BLaER1 (cell line): ENCODE data around the gene MUC6.
"Not testable (repeated sequence)": the region's sequence is repeated elsewhere in the genome, so short reads cannot be mapped to it uniquely, and the experiment has no call there.

Source experiments
- H3K27ac ChIP-seq: shearing (Covaris generic); formaldehyde crosslinking; 2 replicates; pipeline ENCODE4 v1.8.1; 2022
- H3K27me3 ChIP-seq: shearing (Covaris generic); formaldehyde crosslinking; 2 replicates; pipeline ENCODE4 v1.8.1; 2022
- H3K36me3 ChIP-seq: shearing (Covaris generic); formaldehyde crosslinking; 2 replicates; pipeline ENCODE4 v1.8.1; 2022
- H3K4me1 ChIP-seq: shearing (Covaris generic); formaldehyde crosslinking; 2 replicates; pipeline ENCODE4 v1.8.1; 2022
- H3K4me2 ChIP-seq: shearing (Covaris generic); formaldehyde crosslinking; 2 replicates; pipeline ENCODE4 v1.8.1; 2022
- H3K4me3 ChIP-seq: shearing (Covaris generic); formaldehyde crosslinking; 2 replicates; pipeline ENCODE4 v1.8.1; 2022
- H3K9ac ChIP-seq: shearing (Covaris generic); formaldehyde crosslinking; 2 replicates; pipeline ENCODE4 v1.8.1; 2022
- H3K9me3 ChIP-seq: shearing (Covaris generic); formaldehyde crosslinking; 2 replicates; pipeline ENCODE4 v1.8.1; 2022
- H4K20me1 ChIP-seq: shearing (Covaris generic); formaldehyde crosslinking; 2 replicates; pipeline ENCODE4 v1.8.1; 2022
- Cebpa-rat ChIP-seq: shearing (Covaris generic); IDR thresholded peaks from 2 replicates; pipeline ENCODE4 v1.8.1; 2022

MUC6 gene

DNA sequence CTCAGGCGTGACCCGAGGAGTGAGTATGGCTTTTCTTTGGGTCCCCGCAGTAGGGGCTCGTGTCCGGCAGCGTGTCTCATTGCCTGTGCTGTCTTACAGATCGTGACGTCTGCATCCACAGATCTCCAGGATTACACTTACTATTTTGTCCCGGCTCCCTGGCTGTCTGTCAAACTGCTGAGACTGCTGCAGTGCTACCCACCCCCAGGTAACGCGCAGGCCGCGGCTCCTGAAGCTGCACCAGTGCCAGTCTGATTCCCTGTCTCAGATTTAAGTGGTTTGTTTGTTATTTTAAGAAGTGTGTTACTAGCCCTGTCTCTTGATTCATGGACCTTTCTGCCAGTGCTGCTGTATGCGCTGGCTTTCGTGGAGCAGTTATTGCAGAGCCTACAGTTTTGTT, 52.0 kb downstream of the MUC6 start:
- TF ChIP-seq Cebpa-rat = no peak
- no peak overlapping the region for H3K4me3 ChIP-seq
- H3K27me3 ChIP-seq = no peaks in the 10 kb centered on the region
- peaks cover 21% of the 10 kb centered on the region for H3K4me1 ChIP-seq
- no peak overlapping the region for H3K27ac ChIP-seq
- no peak overlapping the region for H3K9ac ChIP-seq
- no peaks in the 10 kb centered on the region for H3K9me3 ChIP-seq
- no peak overlapping the region for H3K4me2 ChIP-seq
- peaks cover 91% of the 10 kb centered on the region for H3K36me3 ChIP-seq
- H4K20me1 ChIP-seq = no peaks in the 10 kb centered on the region

DNA sequence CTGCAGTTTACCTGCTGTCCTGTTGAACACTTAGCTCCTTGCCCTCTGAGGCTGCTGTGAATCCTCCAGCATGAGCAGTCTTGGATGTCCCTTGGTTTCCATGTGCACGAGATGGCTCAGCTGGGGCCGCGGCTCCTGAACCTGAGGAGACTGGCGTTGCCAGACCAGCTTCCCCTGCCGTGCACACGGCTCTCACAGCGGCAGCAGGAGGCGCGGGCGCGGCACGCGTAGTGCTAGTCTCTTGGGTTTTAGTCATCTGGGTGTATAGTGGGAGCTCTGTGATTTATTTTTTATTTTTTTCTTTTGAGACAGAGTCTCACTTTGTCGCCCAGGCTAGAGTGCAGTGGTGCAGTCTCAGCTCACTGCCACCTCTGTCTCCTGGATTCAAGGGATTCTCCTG, 54.8 kb downstream of the MUC6 start:
- Histone ChIP-seq H3K9me3 (no peaks in the 10 kb centered on the region), H3K4me3 (no peak overlapping the region), H3K9ac (no peak overlapping the region), H3K27me3 (no peaks in the 10 kb centered on the region), H3K4me1 (peaks cover 49% of the 10 kb centered on the region), H4K20me1 (peaks cover 23% of the 10 kb centered on the region), H3K36me3 (peaks cover 81% of the 10 kb centered on the region), H3K27ac (peak overlapping the region; percentile 29; the same call in 1 of the 2 replicates), H3K4me2 (no peak overlapping the region; the same call in 1 of the 2 replicates)
- TF ChIP-seq Cebpa-rat = no peak

DNA sequence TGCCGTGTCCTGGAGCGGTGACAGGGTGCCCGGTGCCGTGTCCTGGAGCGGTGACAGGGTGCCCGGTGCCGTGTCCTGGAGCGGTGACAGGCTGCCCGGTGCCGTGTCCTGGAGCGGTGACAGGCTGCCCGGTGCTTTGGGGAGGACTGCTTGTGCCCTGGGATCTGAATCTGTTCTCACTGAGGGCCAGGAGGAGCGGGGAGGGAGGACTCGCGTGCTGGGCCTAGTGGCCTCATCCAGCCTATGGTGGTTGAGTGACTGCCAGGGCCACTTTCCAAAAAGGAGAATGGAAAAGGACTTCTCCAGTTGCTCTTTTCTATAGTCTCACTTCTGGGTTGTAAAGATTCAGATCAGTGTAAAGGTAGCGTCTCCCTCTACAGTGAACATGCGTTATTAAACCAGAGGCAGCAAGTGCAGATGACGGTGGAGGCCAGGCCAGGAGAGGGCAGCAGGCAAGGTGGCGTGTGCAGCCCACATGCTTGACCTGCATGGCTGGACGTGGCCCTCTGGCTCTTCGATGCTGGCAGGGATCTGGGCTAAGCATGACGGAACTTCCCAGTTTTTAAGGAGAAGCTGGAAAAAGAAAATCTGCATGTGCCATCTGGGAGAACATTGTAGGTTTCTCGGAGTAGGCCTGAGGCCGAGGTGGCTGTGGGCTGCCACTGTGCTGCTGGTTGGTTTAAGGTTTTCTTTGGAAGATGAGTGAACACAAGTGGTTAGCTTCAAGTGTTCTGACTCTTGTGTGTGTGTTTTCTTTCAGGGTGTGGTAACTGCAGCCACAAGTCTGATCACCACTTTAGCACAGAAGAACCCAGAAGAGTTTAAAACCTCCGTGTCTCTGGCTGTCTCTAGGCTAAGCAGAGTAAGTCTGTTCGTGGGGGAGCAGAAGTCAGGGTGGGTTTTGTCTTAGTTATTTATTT, 55.8 kb downstream of the MUC6 start:
- Histone ChIP-seq H3K4me1 (peaks cover 60% of the 10 kb centered on the region), H3K9ac (no peak overlapping the region), H3K4me3 (no peak overlapping the region), H3K27ac (peak overlapping the region; percentile 29; the same call in 1 of the 2 replicates), H3K9me3 (no peaks in the 10 kb centered on the region), H4K20me1 (peaks cover 32% of the 10 kb centered on the region), H3K27me3 (no peaks in the 10 kb centered on the region), H3K36me3 (peaks cover 72% of the 10 kb centered on the region), H3K4me2 (peak overlapping the region; percentile 7; the same call in 1 of the 2 replicates)
- TF ChIP-seq Cebpa-rat = no peak

DNA sequence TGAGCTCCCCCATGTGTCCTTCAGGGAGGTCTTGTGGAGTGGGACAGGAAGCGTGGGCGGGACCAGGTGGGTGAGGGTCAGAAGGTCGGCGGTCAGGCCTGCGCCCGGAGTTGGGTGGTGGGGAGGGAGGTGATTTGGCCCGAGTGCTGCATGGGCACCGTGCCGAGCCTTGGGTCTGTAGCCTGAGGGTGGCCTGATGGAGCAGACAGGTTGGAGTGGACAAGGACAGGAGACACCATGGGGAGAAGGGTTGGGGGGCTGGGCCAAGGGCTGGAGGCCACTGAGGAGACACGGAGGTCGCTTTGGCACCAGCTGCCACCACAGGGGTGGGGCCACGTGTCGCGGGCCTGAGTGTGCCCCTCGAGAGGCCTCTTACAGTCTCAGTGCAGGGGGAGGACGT, 57.7 kb downstream of the MUC6 start:
- peaks cover 72% of the 10 kb centered on the region for H3K36me3 ChIP-seq
- no peak overlapping the region for H3K4me3 ChIP-seq
- no peak for TF ChIP-seq Cebpa-rat
- H3K9ac ChIP-seq = peak overlapping the region; percentile 64
- no peaks in the 10 kb centered on the region for H3K27me3 ChIP-seq
- peaks cover 72% of the 10 kb centered on the region for H3K4me1 ChIP-seq
- H3K4me2 ChIP-seq = peak overlapping the region; percentile 82
- H3K9me3 ChIP-seq = no peaks in the 10 kb centered on the region
- H4K20me1 ChIP-seq = peaks cover 43% of the 10 kb centered on the region
- H3K27ac ChIP-seq = peak overlapping the region; percentile 84

DNA sequence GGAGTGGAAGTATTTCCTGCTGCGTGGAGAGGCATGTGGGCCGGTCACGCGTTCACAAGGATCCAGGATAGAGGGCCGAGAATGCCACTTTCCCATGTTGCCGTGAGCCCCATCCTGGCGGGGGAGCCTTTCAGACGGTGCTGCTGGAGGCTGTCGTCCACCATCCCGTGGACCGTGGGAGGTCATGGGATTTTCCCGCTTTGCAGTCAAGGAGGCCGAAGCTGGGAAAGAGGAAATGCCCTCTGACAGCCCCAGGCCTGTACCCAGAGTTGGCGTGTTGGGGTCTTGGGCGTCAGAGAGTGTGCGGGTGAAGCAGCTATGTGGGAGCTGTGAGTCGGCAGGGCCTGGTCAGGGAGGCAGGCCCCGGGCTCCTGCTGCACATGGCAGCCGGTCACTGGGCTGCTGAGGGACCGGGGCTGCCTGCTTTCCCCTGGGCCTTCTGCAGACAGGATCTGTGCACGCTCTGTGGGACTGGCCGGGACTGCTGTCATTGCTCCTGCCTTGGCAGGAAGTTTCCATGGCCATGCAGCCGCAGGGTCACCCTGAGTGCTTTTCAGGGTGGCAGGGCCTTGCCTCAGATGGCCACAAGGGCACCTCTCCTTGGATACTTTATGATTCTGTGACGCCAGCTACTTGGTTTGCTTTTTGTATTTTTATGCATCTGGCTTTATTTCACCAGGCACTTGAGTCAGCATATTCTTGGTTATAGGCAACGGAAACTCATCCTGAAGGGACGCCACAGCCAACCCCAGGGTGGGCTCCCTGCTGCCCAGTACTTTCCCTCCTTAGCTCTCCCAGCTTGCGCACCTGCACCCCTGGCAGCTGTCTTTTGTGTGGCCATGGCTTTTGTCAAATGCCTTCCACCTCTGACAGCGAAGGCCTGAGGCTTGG, 58.4 kb downstream of the MUC6 start:
- H3K4me2 ChIP-seq = peak overlapping the region; percentile 82
- H3K36me3 ChIP-seq = peaks cover 69% of the 10 kb centered on the region
- H3K27me3 ChIP-seq = no peaks in the 10 kb centered on the region
- H4K20me1 ChIP-seq = peaks cover 50% of the 10 kb centered on the region
- no peak for TF ChIP-seq Cebpa-rat
- H3K27ac ChIP-seq = peak overlapping the region; percentile 84
- peaks cover 79% of the 10 kb centered on the region for H3K4me1 ChIP-seq
- no peak overlapping the region for H3K4me3 ChIP-seq
- H3K9me3 ChIP-seq = no peaks in the 10 kb centered on the region
- H3K9ac ChIP-seq = peak overlapping the region; percentile 64

DNA sequence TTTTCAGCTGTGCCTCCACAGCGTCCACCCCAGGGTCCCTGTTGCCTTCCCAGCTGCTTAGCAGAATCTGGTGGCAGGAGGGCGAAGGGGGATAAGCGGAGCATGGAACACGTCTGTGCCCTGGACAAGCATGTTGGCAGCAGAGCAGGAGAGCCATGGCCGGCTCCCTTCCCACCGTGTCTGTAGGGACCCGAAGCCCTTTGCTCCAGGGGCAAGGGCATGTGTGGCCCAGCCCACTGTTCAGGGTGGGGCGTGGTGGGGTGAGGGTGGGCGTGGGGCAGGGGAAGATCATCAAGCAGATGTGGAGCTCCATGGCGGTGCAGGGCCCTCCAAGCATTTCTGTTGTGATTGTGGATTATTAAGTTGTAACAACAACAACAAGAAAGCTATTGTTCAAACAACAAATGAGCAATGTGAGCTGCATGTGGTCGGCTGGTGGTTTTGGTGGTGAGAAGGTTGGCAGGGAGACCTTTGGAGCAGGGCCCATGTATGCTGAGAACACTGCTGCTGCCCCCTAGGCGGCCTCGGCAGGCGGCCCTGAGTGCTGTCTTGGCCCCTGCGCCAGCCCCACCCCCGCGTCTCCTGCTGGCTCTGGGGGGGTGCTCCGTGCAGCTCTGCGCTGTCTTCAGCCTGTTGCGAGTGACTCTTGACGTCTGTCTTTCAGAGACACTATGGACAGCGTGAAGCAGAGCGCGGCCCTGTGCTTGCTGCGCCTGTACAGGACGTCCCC, 59.9 kb downstream of the MUC6 start:
- Histone ChIP-seq H3K9me3 (no peaks in the 10 kb centered on the region), H3K4me3 (no peak overlapping the region), H3K36me3 (peaks cover 69% of the 10 kb centered on the region), H3K9ac (no peak overlapping the region), H3K4me1 (peaks cover 90% of the 10 kb centered on the region), H3K27ac (0 out of 2 replicates have a peak overlapping the region, but pooled peaks have one; percentile 9), H3K27me3 (no peaks in the 10 kb centered on the region), H3K4me2 (peak overlapping the region; percentile 82), H4K20me1 (peaks cover 65% of the 10 kb centered on the region)
- no peak for TF ChIP-seq Cebpa-rat

DNA sequence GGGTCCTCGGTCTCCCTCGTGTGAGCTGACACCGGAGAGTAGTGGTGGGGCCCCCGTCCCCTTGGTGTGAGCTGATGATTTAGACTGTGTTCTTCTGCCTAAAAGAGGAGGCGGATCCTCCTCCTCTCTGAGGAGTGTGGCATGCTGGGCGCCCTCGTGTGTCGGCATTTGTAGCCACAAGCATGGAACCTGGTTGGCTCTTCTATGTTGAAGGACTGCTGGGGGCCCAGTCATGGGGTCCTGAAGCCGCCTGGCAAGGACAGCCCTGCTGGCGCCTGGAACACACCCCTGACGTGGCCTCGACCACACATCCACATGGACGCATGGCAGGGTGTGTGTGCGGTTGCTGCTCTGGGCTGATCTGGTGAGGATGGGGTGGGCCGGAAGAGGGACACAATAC, 60.7 kb downstream of the MUC6 start:
- Histone ChIP-seq H3K4me3 (no peak overlapping the region), H3K36me3 (peaks cover 61% of the 10 kb centered on the region), H3K9me3 (no peaks in the 10 kb centered on the region), H4K20me1 (peaks cover 73% of the 10 kb centered on the region), H3K27me3 (no peaks in the 10 kb centered on the region), H3K4me1 (peaks cover 90% of the 10 kb centered on the region), H3K4me2 (peak overlapping the region; percentile 82), H3K27ac (0 out of 2 replicates have a peak overlapping the region, but pooled peaks have one; percentile 9), H3K9ac (no peak overlapping the region)
- TF ChIP-seq Cebpa-rat = no peak

DNA sequence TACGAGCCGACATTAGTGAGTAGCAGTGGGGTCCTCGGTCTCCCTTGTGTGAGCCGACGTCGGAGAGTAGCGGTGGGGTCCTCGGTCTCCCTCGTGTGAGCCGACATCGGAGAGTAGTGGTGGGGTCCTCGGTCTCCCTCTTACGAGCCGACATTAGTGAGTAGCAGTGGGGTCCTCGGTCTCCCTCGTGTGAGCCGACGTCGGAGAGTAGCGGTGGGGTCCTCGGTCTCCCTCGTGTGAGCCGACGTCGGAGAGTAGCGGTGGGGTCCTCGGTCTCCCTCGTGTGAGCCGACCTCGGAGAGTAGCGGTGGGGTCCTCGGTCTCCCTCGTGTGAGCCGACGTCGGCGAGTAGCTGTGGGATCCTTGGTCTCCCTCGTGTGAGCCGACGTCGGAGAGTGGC, 61.1 kb downstream of the MUC6 start:
- not testable (repeated sequence) for H3K4me3 ChIP-seq, H3K27ac ChIP-seq, H3K9ac ChIP-seq, H3K9me3 ChIP-seq, H3K27me3 ChIP-seq
- peaks cover 57% of the 10 kb centered on the region for H3K36me3 ChIP-seq
- H4K20me1 ChIP-seq = peaks cover 77% of the 10 kb centered on the region
- H3K4me2 ChIP-seq = peak overlapping the region; percentile 82; the same call in 1 of the 2 replicates
- peaks cover 90% of the 10 kb centered on the region for H3K4me1 ChIP-seq

DNA sequence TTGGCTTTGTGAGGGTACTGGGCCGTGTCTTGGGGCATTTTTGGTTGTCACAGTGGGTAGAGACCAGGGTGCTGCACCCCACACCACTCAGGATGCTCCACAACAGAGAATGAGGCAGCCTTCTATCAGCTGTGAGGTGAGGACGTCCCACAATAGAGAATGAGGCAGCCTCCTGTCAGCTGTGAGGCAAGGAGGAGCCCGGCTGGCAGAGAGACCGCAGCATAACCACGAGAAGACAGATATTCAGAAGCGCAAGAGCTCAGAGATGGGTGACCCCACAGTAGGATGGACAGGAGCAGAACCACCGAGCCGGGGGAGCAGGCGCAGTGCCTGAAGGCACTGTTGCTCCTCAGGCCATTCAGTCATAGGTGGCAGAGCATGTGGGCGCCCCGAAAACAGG, 63.3 kb downstream of the MUC6 start:
- no peak for TF ChIP-seq Cebpa-rat
- Histone ChIP-seq H3K36me3 (peaks cover 52% of the 10 kb centered on the region), H3K9ac (peak overlapping the region; percentile 44; the same call in 1 of the 2 replicates)

More for the DNA sequence above, 63.3 kb downstream of the MUC6 start:
- H3K27ac ChIP-seq = peak overlapping the region; percentile 76
- H3K9me3 ChIP-seq = no peaks in the 10 kb centered on the region
- H4K20me1 ChIP-seq = peaks cover 89% of the 10 kb centered on the region
- peak overlapping the region; percentile 20; the same call in 1 of the 2 replicates for H3K4me3 ChIP-seq
- no peaks in the 10 kb centered on the region for H3K27me3 ChIP-seq
- peaks cover 93% of the 10 kb centered on the region for H3K4me1 ChIP-seq
- peak overlapping the region; percentile 87 for H3K4me2 ChIP-seq
